HepG2 (cell line): ENCODE results near the gene CDC14B.

Experiments
- ATF3 ChIP-seq: sonication (generic); formaldehyde crosslinking; IDR thresholded peaks from 2 replicates; pipeline ENCODE4 v1.4.0; 2020; ENCODE audit warnings: missing genetic modification reagents
- HDAC2 ChIP-seq: sonication (generic); formaldehyde crosslinking; IDR thresholded peaks from 2 replicates; pipeline ENCODE4 v1.4.0; 2020; ENCODE audit warnings: missing genetic modification reagents
- RBM39 ChIP-seq: fragments of 200-400 bp; formaldehyde crosslinking; IDR thresholded peaks from one replicate; pipeline ENCODE4 v1.6.1; 2018; ENCODE audit warnings: antibody characterized with exemption, mild to moderate bottlenecking, low read depth, low read length; ENCODE audit not compliant: poor library complexity, severe bottlenecking
- SRF ChIP-seq: IDR thresholded peaks from 2 replicates; pipeline ENCODE4 v1.6.1; 2011; ENCODE audit warnings: mild to moderate bottlenecking, low read depth, low read length, moderate library complexity
- ZNF143 ChIP-seq: sonication (generic); formaldehyde crosslinking; IDR thresholded peaks from 2 replicates; pipeline ENCODE4 v1.4.0; 2020; ENCODE audit warnings: missing genetic modification reagents
- TF ChIP-seq, protein P1 (sequence below): sonication (generic); formaldehyde crosslinking; IDR thresholded peaks from 2 replicates; pipeline ENCODE4 v1.9.0; 2021; ENCODE audit warnings: missing genetic modification reagents, borderline replicate concordance
- TF ChIP-seq, protein P2 (sequence below): sonication (generic); formaldehyde crosslinking; IDR thresholded peaks from 2 replicates; pipeline ENCODE4 v1.8.0; 2022; ENCODE audit warnings: missing genetic modification reagents, mild to moderate bottlenecking, borderline replicate concordance
- TF ChIP-seq, protein P3 (sequence below): sonication (generic); formaldehyde crosslinking; IDR thresholded peaks from 2 replicates; pipeline ENCODE4 v1.8.1; 2023; ENCODE audit warnings: mild to moderate bottlenecking, missing genetic modification reagents, borderline replicate concordance

DNA sequence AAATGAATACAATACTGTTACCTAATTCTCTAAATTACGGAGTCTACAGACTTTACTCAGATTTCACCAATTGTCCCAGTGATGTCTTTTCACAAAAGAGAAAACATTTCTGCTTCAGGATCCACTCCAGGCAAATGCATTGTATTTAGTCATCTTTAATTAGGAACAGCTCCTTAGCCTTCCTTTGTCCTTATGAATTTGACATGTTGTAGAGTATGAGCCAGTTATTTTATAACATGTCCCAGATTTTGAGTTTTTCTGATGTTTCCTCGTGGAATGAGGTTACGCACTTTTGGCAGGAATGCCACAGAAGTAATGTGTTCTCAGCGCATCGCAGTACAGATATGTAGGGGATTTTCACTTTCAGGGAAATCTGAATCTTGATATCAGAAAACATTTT is 159.2 kb downstream of the CDC14B start:
- no peak for TF ChIP-seq ATF3 (CRISPR knock-in tag)
- no peak for TF ChIP-seq RBM39
- TF ChIP-seq, protein P1, sequence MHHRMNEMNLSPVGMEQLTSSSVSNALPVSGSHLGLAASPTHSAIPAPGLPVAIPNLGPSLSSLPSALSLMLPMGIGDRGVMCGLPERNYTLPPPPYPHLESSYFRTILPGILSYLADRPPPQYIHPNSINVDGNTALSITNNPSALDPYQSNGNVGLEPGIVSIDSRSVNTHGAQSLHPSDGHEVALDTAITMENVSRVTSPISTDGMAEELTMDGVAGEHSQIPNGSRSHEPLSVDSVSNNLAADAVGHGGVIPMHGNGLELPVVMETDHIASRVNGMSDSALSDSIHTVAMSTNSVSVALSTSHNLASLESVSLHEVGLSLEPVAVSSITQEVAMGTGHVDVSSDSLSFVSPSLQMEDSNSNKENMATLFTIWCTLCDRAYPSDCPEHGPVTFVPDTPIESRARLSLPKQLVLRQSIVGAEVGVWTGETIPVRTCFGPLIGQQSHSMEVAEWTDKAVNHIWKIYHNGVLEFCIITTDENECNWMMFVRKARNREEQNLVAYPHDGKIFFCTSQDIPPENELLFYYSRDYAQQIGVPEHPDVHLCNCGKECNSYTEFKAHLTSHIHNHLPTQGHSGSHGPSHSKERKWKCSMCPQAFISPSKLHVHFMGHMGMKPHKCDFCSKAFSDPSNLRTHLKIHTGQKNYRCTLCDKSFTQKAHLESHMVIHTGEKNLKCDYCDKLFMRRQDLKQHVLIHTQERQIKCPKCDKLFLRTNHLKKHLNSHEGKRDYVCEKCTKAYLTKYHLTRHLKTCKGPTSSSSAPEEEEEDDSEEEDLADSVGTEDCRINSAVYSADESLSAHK (CRISPR knock-in tag) = no peak
- no peak for TF ChIP-seq HDAC2 (CRISPR knock-in tag)
- no peak for TF ChIP-seq ZNF143 (CRISPR knock-in tag)
- TF ChIP-seq, protein P2, sequence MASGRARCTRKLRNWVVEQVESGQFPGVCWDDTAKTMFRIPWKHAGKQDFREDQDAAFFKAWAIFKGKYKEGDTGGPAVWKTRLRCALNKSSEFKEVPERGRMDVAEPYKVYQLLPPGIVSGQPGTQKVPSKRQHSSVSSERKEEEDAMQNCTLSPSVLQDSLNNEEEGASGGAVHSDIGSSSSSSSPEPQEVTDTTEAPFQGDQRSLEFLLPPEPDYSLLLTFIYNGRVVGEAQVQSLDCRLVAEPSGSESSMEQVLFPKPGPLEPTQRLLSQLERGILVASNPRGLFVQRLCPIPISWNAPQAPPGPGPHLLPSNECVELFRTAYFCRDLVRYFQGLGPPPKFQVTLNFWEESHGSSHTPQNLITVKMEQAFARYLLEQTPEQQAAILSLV (CRISPR knock-in tag) = no peak
- TF ChIP-seq SRF = no peak
- TF ChIP-seq, protein P3, sequence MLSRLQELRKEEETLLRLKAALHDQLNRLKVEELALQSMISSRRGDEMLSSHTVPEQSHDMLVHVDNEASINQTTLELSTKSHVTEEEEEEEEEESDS (CRISPR knock-in tag) = no peak
